Activated CD8-positive, alpha-beta T cell treated with anti-CD3 and anti-CD28 coated beads for 36 hours (primary cell): ENCODE measurements around the gene CDKAL1. TPM values are rescaled to one million over a fixed set of nuclear protein-coding genes. Genes with fewer than 3 reads are reported as not detected.

Experiments
- ATAC-seq: fragments of 200-7000 bp; cut with Tn5 transposase; one replicate; pipeline ENCODE4 v1.10.0; 2021; ENCODE audit warnings: mild to moderate bottlenecking, moderate library complexity
- CTCF ChIA-PET: fragments of 350-600 bp; sonication (Branson Sonifier 250); formaldehyde crosslinking; loops from one replicate; lab custom pipeline; 2021; ENCODE audit warnings: antibody characterized with exemption; lab: Charles Lee
- POLR2A ChIA-PET: fragments of 350-600 bp; sonication (Branson Sonifier 250); formaldehyde crosslinking; loops from one replicate; lab custom pipeline; 2021; ENCODE audit warnings: antibody characterized with exemption; lab: Charles Lee
- DNase-seq: peaks from one replicate; pipeline ENCODE4 v3.0.0-alpha.2; 2020
- H3K27ac Mint-ChIP-seq: one replicate; pipeline ENCODE4 v1.8.0; 2021; ENCODE audit warnings: mild to moderate bottlenecking, mixed read lengths
- H3K27me3 Mint-ChIP-seq: one replicate; pipeline ENCODE4 v1.8.0; 2021; ENCODE audit warnings: mixed read lengths
- H3K36me3 Mint-ChIP-seq: one replicate; pipeline ENCODE4 v1.8.0; 2021; ENCODE audit warnings: low read depth, mixed read lengths
- H3K4me1 Mint-ChIP-seq: one replicate; pipeline ENCODE4 v1.8.0; 2021; ENCODE audit warnings: low read depth, mixed read lengths
- H3K4me3 Mint-ChIP-seq: one replicate; pipeline ENCODE4 v1.8.0; 2021; ENCODE audit warnings: mild to moderate bottlenecking, moderate library complexity, mixed read lengths
- H3K9me3 Mint-ChIP-seq: one replicate; pipeline ENCODE4 v1.8.0; 2021; ENCODE audit warnings: mixed read lengths
- CTCF ChIP-seq: fragments of 200-600 bp; IDR thresholded peaks from one replicate; pipeline ENCODE4 v1.8.0; 2022; ENCODE audit warnings: antibody characterized with exemption, mild to moderate bottlenecking
- intact Hi-C: fragments of 100-400 bp; cut with micrococcal nuclease; formaldehyde crosslinking; loops from one replicate; pipeline ENCODE4 v1.10.0; 2022
- total RNA-seq, 2 experiments: library from RNA; stranded (reverse); gene quantifications; one replicate each; pipeline ENCODE4 v1.2.3, GENCODE V29; 2021

CDKAL1 gene
- total RNA-seq, 2 experiments from 2014 or later, result 21.6 to 23.6 TPM

GRCh38 chr6:20664250-20664649 lies 130.0 kb downstream of the CDKAL1 start:
- H3K36me3 Mint-ChIP-seq, result no peaks in the 10 kb centered on the region
- no peak overlapping the region for H3K4me3 Mint-ChIP-seq
- DNase-seq, result no peak
- intact Hi-C loops, result no loop called here
- H3K27me3 Mint-ChIP-seq, result no peaks in the 10 kb centered on the region
- no peak overlapping the region for H3K27ac Mint-ChIP-seq
- no peak for ATAC-seq
- no peaks in the 10 kb centered on the region for H3K9me3 Mint-ChIP-seq
- ChIA-PET CTCF (no interaction called here), POLR2A (no interaction called here)
- peaks cover 8% of the 10 kb centered on the region for H3K4me1 Mint-ChIP-seq
- TF ChIP-seq CTCF, result no peak

GRCh38 chr6:20665290-20665689 lies 131.0 kb downstream of the CDKAL1 start:
- CTCF ChIA-PET, result no interaction called here
- no peak overlapping the region for H3K27ac Mint-ChIP-seq

GRCh38 chr6:20669571-20670314 lies 135.5 kb downstream of the CDKAL1 start:
- TF ChIP-seq CTCF, result no peak
- CTCF ChIA-PET, result no interaction called here
- ATAC-seq, result no peak
- POLR2A ChIA-PET, result no interaction called here
- Mint-ChIP-seq H3K36me3 (peaks cover 8% of the 10 kb centered on the region), H3K9me3 (no peaks in the 10 kb centered on the region), H3K27me3 (no peaks in the 10 kb centered on the region), H3K4me1 (peaks cover 12% of the 10 kb centered on the region), H3K27ac (no peak overlapping the region), H3K4me3 (no peak overlapping the region)
- intact Hi-C loops, result no loop called here
- no peak for DNase-seq

More at GRCh38 chr6:20665290-20665689, 131.0 kb downstream of the CDKAL1 start:
- DNase-seq, result no peak
- Mint-ChIP-seq H3K27me3 (no peaks in the 10 kb centered on the region), H3K4me1 (peaks cover 14% of the 10 kb centered on the region), H3K36me3 (no peaks in the 10 kb centered on the region), H3K4me3 (no peak overlapping the region), H3K9me3 (no peaks in the 10 kb centered on the region)
- ATAC-seq, result no peak
- no peak for TF ChIP-seq CTCF
- POLR2A ChIA-PET, result no interaction called here
- intact Hi-C loops, result no loop called here

GRCh38 chr6:20670750-20671149 lies 136.5 kb downstream of the CDKAL1 start:
- intact Hi-C loops, result no loop called here
- Mint-ChIP-seq H3K4me1 (peaks cover 12% of the 10 kb centered on the region), H3K27me3 (no peaks in the 10 kb centered on the region), H3K27ac (no peak overlapping the region), H3K4me3 (no peak overlapping the region), H3K9me3 (no peaks in the 10 kb centered on the region), H3K36me3 (peaks cover 8% of the 10 kb centered on the region)
- DNase-seq, result no peak
- no peak for ATAC-seq
- ChIA-PET CTCF (no interaction called here), POLR2A (interaction anchor here (0.6 kb wide), 1 partner anchor 69 kb away, joined by 3 read pairs; no protein-coding TSS in a partner anchor)
- no peak for TF ChIP-seq CTCF

GRCh38 chr6:20672038-20672437 lies 137.8 kb downstream of the CDKAL1 start:
- TF ChIP-seq CTCF, result no peak
- Mint-ChIP-seq H3K27ac (no peak overlapping the region), H3K4me1 (peaks cover 12% of the 10 kb centered on the region), H3K4me3 (no peak overlapping the region), H3K27me3 (no peaks in the 10 kb centered on the region), H3K9me3 (no peaks in the 10 kb centered on the region), H3K36me3 (peaks cover 8% of the 10 kb centered on the region)
- ChIA-PET CTCF (no interaction called here), POLR2A (no interaction called here)
- ATAC-seq (no peak), DNase-seq (no peak)
- intact Hi-C loops, result no loop called here
